NCI-H446 (cell line): ENCODE results near the gene DYNC1H1.
A peak's percentile ranks its signal among the peaks of the same experiment; 100 is the strongest.
"Not testable (repeated sequence)": the region's sequence is repeated elsewhere in the genome, so short reads cannot be mapped to it uniquely, and the experiment has no call there.

ENCODE experiments used
- DNase-seq, 2 experiments: peaks; one replicate each; lab custom pipeline; 2025; lab: John Stamatoyannopoulos, UW

DYNC1H1 gene

GRCh38 chr14:102064590-102064989 is 100.2 kb downstream of the DYNC1H1 start:
- DNase-seq: not testable (repeated sequence)

GRCh38 chr14:102066041-102066451 is 101.7 kb downstream of the DYNC1H1 start:
- no peak for DNase-seq

GRCh38 chr14:102071283-102071998 is 107.1 kb downstream of the DYNC1H1 start:
- DNase-seq: no peak

GRCh38 chr14:102074415-102074964 is 110.1 kb downstream of the DYNC1H1 start:
- no peak for DNase-seq

GRCh38 chr14:102075155-102075554 is 110.8 kb downstream of the DYNC1H1 start:
- no peak for DNase-seq

GRCh38 chr14:102077382-102077709 is 113.0 kb downstream of the DYNC1H1 start:
- DNase-seq: no peak

- not testable (repeated sequence) for DNase-seq
Measured at GRCh38 chr14:102078361-102078791, 114.0 kb downstream of the DYNC1H1 start.

GRCh38 chr14:102078831-102079699 is 114.7 kb downstream of the DYNC1H1 start:
- no peak for DNase-seq

- no peak for DNase-seq
Measured at GRCh38 chr14:102079700-102079979, 115.3 kb downstream of the DYNC1H1 start.

- no peak for DNase-seq
Measured at GRCh38 chr14:102080183-102081080, 116.1 kb downstream of the DYNC1H1 start.

GRCh38 chr14:102081231-102082080 is 117.1 kb downstream of the DYNC1H1 start:
- DNase-seq: no peak

- DNase-seq: not testable (repeated sequence)
Measured at GRCh38 chr14:102084522-102084921, 120.1 kb downstream of the DYNC1H1 start.

- DNase-seq: no peak
Measured at GRCh38 chr14:102084931-102085330, 120.6 kb downstream of the DYNC1H1 start.

- DNase-seq: no peak
Measured at GRCh38 chr14:102085488-102085887, 121.1 kb downstream of the DYNC1H1 start.

- DNase-seq: peak; percentile 39 to 62
Measured at GRCh38 chr14:102085948-102086708, 121.8 kb downstream of the DYNC1H1 start.

- DNase-seq: no peak
Measured at GRCh38 chr14:102086709-102086971, 122.3 kb downstream of the DYNC1H1 start.

- DNase-seq: peak; percentile 95 to 98
Measured at GRCh38 chr14:102086972-102087761, 122.8 kb downstream of the DYNC1H1 start, which contains the start of gene HSP90AA1. Gene HSP90AA1, minus strand, starts transcription at chr14:102087044. Its CDS starts 666 bp downstream, at chr14:102086378.

- no peak for DNase-seq
Measured at GRCh38 chr14:102087762-102088011, 123.3 kb downstream of the DYNC1H1 start.

- DNase-seq: no peak
Measured at GRCh38 chr14:102088012-102088792, 123.8 kb downstream of the DYNC1H1 start.
